T-helper 9 cell (primary cell): ENCODE data around the gene SUCNR1.
"Not testable (repeated sequence)": the region's sequence is repeated elsewhere in the genome, so short reads cannot be mapped to it uniquely, and the experiment has no call there.

Experiments used
- DNase-seq: peaks from one replicate; pipeline ENCODE4 v3.0.0-alpha.2; 2020

Gene SUCNR1

DNA sequence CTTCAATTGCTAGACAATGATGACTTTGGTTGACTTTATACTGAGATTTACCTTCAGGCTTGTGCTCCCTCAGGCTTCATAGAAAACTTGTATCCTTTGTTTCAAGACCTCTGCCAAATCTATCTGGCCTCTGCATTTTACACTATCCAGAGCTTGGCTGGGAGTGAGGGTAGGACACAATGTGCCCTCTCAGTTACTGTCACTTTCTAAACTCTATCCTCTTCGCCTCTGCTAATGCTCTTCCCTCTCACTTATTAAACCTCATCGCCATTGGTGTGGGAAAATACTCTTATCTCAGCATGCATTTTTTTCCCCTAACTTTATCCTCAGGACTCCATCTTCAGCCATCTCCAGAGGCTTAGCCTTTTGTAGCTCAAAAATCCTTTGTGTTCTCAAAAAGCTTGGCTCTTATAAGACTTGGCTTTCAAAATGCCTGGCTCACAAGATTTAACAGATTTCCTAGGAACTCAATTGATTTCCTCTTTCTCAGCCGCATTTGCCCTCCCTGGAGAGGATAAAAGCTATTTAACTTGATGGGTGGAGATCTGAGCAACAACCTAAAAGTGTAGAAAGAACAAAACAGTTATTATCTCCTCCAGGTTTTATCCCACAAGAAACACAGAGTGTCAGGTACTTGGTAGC, 28.3 kb downstream of the SUCNR1 start:
- DNase-seq: no peak

DNA sequence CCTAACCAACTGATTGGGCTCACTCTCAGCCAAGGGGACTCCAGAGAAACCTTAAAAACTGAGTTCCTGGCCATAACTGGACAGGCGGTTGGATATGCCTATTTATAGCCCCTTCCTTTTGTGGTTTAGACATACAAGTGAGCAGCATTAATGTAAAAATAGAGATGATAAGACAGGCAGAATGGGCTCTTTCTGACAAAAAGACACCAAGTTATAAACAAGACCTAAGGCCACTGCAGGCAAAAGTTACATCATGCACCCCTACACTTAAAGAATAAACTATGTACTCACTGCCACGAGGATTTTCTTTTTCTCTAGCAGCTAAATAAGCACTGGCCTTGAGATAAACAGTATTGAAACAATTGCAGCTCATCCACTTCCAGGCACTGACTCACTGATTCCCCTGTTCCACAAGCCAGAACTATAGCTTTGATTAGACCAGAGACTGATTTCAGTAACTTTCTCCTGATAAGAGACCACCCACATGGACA, 30.1 kb downstream of the SUCNR1 start:
- DNase-seq: no peak

DNA sequence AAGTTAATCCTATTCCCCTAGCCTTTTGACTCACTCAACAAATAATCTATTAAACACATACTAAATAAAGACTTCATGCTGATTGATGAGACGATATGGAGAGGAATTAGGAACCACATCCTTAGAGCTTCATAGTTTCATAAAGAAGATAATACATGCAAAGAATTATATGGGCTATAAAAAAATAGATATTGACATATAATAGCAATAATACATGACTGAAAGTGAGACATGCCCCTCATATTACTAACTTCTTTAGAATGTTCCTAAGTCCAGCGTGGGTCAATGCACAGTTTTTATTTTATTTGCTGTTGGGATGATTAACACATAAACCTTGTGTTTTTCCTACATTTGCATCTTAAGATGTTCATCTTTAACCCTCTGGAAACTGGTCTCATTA, 32.2 kb downstream of the SUCNR1 start:
- no peak for DNase-seq

DNA sequence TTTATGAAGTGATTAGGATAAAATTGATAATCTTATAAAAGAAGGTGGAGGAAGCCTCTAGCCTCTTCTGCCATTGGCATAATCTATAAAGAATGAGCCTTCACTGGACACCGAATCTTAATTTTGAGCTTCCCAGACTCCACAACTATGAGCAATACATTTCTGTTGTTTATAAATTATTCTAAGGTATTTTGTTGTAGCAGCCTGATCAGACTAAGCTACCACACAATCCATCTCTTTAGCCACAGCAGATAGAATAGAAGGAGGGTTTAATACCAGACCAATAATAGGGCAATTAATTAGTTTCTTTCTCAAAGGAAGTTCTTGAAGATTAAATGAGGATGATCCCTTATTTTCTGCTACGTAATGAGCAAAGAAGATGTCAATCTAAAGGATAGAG, 33.3 kb downstream of the SUCNR1 start:
- no peak for DNase-seq

DNA sequence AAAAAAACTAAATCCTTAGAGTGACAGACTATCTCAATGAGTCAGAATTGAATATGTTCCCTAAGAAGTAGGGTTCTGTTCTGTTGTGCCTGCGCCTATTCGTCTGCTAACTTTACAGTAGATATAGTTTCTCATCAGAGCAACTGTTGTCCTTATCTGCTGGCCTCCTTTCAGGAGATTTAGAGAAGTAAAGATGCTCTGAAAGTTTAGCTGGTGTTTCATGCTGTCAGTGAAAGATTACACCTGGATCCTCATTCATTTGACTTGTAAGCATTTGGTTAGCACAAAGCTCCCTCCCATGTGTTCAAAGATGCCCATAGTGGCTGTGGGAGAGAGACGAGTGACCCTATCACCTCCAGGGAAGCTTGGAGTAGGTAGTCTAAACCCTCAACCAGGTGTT, 35.0 kb downstream of the SUCNR1 start:
- no peak for DNase-seq

DNA sequence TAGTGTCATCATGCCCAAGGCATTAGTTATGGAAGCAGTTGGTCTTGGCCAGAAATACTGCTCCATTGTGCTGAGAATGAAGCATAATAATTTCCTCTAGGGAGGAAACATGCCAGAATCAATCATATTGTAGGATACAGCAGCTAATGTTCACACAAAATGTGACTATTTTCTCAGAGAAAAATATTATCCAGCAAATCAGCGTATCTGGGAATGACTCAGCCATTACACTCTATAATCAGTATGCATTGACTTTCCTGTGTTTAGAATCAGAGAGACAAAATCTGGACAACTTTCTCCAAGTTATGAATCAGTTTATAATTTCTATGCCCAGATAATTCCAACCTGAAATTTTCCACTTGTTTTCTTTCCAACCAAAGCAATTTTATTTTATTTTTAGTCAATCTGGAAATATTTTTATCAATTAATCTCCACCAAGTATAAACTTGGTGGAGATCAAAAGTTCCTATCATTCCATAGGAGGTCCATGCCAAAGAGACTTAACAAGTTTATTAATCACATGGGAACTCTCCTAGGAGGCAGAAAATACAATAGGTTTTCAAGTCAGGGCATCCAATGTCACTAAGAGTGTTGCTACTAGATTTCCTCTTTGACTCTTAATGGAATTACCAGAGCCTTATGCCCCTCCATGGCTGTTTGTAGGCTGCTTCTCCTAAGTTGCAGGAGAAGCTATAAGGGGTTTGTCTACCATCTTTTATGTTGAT, 36.4 kb downstream of the SUCNR1 start:
- no peak for DNase-seq

DNA sequence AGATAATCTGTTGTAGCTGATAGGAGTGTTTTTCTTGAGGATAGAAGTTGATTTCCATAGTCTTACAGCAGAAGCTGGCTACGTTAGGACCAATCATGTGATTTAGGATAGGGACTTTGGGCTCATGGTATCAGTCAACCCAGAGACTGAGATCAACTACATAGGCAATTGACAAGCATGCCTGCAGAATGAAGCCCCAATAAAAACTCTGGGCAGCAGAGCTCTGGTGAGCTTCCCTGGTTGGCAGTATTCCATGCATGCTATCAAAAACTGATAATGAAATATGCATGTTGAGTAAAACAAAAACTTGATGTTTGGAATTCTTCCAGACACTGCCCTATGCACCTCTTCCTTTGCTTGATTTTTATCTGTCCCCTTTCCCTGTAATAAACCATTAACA, 38.0 kb downstream of the SUCNR1 start:
- no peak for DNase-seq

DNA sequence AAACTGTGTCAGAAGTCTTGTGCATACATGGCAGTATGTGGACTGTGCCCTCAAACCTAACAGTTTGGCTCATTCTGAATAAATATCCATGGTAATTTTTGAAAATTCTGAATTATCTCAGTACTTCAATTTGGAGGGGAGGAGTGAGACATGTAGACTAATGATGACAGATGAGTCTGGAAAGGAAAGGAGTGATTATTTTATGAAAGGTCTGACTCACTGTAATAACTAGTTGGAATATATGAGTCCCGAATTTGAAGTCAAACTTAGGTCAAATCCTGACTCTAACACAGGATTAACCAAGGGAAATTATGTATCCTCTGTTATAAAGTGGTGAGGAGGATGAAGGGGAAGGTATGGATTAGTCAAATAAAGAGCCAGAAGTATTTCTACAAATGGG, 38.6 kb downstream of the SUCNR1 start:
- DNase-seq: no peak

DNA sequence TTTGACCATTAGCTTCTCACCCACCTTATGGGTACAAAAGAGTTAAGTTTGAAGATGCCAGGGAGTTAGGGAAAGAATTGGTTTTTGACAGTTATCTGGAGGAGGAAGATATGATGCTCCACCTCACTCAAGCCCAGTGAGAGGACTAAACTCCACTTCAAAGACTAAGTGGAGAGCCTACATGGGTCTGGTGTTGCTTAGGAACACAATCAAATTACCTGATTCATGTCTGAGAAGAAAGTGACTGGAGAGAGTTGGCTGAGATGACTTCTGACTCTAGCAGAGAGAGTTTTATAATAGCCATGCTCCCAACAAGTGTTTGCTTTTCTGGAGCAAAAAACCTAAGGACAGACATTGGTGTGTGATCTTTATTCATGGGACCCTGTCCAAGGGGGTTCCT, 43.3 kb downstream of the SUCNR1 start:
- DNase-seq: no peak

DNA sequence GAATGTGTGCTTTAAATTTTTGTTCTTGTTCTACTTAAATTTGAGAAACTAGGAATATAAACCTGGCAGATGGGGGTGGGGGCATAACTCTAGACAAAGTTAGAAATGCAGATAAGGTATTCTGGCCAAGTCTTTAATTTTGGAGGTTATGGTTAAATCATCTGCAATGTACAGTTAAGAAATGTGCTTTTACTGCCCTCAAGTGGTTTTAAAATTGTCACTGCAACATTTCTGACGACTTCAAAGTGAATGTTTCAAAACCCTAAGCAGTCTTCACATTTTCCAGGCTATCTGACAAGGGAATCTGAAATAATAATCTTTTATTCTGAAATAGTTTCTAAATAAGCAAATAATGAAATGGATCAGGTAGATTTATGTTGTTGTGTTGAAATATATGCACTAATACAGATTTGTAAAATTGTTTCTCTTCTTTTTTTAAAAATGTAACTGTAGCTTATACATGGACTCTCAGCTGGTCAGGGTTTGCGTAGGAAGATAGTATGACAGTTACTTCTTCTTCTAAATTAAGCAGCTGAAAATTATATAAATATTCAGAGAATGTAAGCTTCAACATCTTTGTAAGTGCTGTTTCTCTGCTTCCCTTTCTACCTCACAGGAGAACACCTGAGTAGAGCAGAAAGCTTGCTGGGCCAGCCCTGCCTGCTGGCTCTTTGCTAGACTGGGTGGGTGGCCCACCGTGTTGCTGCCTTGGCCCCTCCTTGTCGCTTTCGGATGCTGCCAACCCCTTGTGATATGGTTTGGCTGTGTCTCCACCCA, 45.0 kb downstream of the SUCNR1 start:
- no peak for DNase-seq

DNA sequence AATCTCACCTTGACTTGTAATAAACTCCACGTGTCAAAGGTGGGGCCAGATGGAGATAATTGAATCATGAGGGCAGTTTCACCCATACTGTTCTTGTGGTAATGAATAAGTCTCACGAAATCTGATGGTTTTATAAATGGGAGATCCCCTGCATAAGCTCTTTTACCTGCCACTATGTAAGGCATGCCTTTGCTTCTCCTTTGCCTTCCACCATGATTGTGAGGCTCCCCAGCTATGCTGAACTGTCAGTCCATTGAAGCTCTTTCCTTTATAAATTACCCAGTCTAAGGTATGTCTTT, 45.5 kb downstream of the SUCNR1 start:
- no peak for DNase-seq

DNA sequence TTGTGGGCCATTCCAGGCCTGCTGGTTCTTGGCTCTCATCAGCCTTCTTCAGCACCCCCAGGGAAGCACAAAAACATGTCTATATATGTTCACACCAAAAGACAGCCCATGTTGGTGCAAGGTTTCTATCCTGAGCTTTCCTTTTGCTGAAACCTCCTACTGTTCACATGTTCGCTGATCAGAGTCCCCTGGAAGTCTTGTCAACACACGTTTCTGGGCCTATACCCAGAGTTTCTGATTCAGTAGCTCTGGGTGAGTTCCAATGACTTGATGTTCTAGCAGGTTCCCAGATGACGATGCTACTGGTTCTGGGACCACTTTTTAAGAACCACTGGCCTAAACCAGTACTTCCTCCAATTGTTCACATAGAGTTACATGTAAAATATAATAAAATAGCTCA, 46.0 kb downstream of the SUCNR1 start:
- DNase-seq: no peak

DNA sequence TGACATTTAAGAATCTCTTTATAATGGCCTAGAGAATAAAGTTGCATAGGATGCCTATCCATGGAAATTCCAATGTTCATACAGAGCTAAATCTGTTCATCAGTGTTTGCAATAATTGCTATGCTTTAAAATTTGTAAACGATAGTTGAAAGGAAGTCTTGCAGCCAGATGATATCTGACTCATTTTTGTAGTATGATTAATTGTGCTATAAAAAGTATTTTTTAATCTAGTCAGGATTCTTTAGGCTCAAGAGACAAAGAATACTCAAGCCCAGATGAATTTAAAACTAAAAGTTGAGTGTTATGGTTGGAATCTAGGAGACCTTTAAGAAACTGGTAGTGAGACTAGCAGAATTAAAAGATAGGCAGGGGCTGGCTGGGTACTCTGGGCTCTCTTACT, 50.5 kb downstream of the SUCNR1 start:
- DNase-seq: no peak

DNA sequence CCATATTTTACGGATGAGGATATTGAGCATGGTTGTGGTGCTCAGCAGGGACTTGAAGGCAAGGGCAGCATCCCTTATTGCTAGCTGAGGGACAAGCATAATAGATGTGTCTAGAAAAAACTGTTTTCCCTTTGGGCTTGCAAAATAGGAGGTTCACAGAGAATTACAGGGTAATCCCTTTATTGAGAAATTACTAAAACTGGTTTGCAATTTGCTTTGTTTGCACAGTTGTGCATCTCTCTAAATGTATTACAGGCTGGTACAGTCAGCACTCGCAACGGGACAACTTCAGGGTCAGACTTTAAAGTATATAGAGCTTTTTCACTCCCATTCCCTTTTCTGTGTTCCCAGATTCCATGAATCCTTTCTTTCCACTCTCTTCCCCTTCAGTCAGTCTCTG, 51.3 kb downstream of the SUCNR1 start:
- no peak for DNase-seq

DNA sequence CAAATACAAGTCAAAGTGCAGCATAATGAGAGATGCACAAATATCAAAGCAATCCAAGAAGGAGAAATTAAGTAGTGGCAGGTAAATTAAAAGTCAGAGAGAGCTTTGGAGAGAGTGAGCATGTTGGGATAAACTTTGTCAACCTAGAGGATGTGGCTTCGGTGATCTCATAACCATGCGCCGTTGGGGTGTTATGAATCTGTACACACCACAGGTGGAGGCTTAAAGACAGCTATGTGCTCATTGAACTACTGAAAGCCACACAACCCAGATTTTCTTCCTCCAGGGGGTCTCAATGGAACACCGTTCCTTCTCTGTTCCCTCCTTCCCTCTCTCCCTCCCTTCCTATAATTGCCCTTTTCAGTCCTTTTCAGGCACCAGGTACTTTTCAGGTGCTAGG, 52.0 kb downstream of the SUCNR1 start:
- no peak for DNase-seq

DNA sequence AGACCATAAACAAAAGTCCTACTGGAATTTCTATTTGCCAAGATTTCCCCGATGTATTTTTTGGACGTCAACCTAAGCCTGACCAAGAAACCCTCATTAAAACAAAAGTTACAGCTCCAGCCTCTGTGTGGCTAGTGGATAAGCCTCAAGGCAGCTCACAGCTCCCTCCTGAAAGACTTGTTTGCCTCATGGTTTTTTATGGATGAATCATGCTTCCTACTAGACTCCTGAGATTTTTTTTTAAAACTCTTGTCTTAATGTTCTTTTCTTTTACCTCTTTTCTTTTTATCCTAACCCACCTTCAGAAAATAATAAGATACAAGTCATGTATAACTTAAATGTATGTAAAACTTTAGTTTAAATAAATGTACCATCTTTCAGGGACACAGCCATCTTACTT, 52.4 kb downstream of the SUCNR1 start:
- no peak for DNase-seq

DNA sequence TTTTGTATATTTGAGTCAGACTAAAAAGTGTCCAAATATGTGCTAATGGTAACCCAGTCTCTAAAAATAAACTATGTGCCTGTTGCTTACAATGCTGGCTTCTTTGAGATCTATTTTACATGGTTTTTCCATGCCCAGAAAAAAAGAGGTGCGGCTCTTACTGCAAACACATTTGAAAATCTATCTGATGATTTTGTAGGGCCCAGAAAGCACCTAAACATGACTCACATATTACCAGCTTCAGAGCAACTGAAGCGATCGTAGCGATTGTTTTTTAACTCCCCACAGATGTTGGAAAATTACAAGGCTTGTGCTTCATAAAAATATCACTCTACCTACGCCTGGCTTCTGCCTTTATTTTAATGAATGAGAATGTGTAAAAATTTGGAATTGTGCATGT, 53.5 kb downstream of the SUCNR1 start:
- DNase-seq: no peak

DNA sequence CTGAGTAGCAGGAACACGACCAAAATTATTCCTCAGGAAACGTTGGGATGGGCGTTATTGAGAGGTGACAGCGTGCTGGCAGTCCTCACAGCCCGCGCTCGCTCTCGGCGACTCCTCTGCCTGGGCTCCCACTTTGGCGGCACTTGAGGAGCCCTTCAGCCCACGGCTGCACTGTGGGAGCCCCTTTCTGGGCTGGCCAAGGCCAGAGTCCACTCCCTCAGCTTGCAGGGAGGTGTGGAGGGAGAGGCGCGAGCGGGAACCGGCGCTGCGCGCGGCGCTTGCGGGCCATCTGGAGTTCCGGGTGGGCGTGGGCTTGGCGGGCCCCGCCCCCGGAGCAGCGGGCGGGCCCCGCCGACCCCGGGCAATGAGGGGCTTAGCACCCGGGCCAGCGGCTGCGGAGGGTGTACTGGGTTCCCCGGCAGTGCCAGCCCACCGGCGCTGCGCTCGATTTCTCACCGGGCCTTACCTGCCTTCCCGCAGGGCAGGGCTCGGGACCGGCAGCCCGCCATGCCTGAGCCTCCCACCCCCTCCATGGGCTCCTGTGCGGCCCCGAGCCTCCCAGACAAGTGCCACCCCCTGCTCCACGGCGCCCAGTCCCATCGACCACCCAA, 54.6 kb downstream of the SUCNR1 start:
- DNase-seq: not testable (repeated sequence)

DNA sequence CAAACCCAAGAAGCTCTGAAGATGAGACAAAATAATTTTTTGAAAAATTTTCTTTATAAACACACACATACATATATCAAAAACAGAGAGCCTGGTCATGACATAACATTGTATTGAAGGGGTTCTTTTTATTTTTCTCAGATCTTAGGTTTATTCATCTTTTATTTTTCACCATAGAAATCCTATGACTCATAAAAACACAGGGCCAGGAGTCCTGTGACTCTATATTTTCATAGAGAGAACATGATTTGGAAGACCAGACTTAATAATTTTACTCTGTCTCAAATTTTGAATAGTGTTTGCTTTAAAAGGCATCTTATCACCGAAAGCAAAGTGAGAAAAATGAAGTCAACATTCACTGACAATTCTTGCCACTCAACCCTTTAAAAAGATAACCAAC, 57.7 kb downstream of the SUCNR1 start:
- no peak for DNase-seq

DNA sequence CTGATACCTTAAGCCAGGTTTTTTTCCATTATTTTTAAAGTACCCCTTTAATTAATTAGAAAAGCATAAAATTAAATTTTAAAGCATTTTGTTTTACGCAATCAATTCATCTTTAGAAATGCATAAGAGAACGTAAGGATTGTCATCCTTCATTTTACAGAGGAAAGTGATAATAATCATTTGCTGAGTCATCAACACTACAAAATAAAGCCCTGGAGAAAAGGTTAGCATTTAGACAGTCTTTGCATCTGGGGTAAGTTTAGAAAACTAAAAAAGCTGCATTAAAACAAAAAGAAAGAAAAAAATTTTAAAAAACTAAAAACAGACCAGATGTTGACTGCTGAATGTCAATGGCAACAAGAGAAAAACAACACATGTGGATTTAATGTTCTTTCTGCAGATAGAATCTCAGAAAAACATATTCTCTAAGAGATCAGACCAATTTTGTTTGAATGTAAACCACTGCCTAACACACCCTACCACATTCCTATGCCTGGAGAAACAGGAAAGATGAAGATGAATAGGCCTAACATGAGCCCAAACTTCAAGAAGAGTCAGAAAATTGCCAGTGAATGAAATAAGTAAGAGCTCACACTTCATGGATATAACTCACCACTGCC, 59.9 kb downstream of the SUCNR1 start:
- DNase-seq: no peak
